Neural crest cell (in vitro differentiated cells): ENCODE data around the gene LHX2. TPM values are rescaled to one million over a fixed set of nuclear protein-coding genes. Genes with fewer than 3 reads are reported as not detected.

ENCODE experiments used
- DNase-seq: peaks from one replicate; pipeline ENCODE4 v3.0.0; 2021; ENCODE audit warnings: low read depth, mixed read lengths, low spot score
- H3K27ac Mint-ChIP-seq: one replicate; pipeline ENCODE4 v1.8.0; 2021; ENCODE audit warnings: mild to moderate bottlenecking, mixed read lengths; ENCODE audit not compliant: unreplicated experiment
- H3K27me3 Mint-ChIP-seq: 2 replicates; pipeline ENCODE4 v1.8.0; 2021; ENCODE audit warnings: low read depth, mild to moderate bottlenecking, mixed read lengths
- H3K36me3 Mint-ChIP-seq: 2 replicates; pipeline ENCODE4 v1.8.0; 2021; ENCODE audit warnings: low read depth, mild to moderate bottlenecking, mixed read lengths
- H3K4me1 Mint-ChIP-seq: 2 replicates; pipeline ENCODE4 v1.8.0; 2021; ENCODE audit warnings: mixed read lengths
- H3K4me3 Mint-ChIP-seq: one replicate; pipeline ENCODE4 v1.8.0; 2021; ENCODE audit warnings: mild to moderate bottlenecking, mixed read lengths
- H3K9me3 Mint-ChIP-seq: 2 replicates; pipeline ENCODE4 v1.8.0; 2021; ENCODE audit warnings: mixed read lengths
- total RNA-seq: library from RNA; stranded (reverse); gene quantifications from 2 replicates; pipeline ENCODE4 v1.2.1, GENCODE V29; 2021
- TF ChIP-seq, protein P1 (sequence below): fragments of 200-600 bp; sonication (generic); conservative IDR thresholded peaks from 2 replicates; pipeline ENCODE4 v1.5.0; 2021; ENCODE audit warnings: antibody characterized with exemption, mild to moderate bottlenecking

Gene LHX2
- total RNA-seq, 1 donor from 2014 or later, result 0.19 TPM

DNA sequence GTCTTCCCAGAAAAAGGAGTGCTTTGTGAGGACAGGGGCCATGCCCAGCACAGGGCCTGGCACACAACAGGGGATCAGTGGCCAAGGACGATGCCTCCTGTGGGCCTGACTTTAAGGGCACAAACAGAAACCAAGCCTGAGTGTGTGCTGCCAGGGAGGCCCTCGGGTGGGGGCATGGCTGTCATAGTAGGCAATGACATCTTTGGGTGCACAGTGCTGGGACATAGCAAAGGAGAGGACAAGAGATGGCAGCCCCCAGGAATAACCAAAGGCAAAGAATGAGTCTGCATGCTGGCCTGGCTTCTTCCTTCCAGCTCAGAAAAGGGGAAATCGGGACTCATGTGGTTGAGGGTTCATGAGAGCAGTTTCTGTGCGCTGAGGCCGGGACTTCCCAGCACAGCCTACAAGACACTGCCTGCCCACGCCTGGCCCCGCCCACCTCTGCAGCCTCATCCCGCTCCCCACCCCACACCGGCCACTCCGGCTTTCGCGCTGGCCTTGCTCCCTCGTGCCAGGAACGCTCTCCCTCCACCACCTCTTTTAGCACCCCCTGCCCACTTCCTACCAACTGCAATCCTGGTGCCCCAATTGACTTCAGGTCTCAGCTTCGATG is 13.8 kb upstream of the LHX2 start:
- TF ChIP-seq, protein P1, sequence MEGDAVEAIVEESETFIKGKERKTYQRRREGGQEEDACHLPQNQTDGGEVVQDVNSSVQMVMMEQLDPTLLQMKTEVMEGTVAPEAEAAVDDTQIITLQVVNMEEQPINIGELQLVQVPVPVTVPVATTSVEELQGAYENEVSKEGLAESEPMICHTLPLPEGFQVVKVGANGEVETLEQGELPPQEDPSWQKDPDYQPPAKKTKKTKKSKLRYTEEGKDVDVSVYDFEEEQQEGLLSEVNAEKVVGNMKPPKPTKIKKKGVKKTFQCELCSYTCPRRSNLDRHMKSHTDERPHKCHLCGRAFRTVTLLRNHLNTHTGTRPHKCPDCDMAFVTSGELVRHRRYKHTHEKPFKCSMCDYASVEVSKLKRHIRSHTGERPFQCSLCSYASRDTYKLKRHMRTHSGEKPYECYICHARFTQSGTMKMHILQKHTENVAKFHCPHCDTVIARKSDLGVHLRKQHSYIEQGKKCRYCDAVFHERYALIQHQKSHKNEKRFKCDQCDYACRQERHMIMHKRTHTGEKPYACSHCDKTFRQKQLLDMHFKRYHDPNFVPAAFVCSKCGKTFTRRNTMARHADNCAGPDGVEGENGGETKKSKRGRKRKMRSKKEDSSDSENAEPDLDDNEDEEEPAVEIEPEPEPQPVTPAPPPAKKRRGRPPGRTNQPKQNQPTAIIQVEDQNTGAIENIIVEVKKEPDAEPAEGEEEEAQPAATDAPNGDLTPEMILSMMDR, result no peak
- DNase-seq, result no peak
- peaks cover 21% of the 10 kb centered on the region for H3K4me1 Mint-ChIP-seq
- no peaks in the 10 kb centered on the region for H3K9me3 Mint-ChIP-seq
- peak overlapping the region; percentile 36 for H3K4me3 Mint-ChIP-seq
- H3K36me3 Mint-ChIP-seq, result no peaks in the 10 kb centered on the region
- no peak overlapping the region for H3K27ac Mint-ChIP-seq
- H3K27me3 Mint-ChIP-seq, result peaks cover 87% of the 10 kb centered on the region

DNA sequence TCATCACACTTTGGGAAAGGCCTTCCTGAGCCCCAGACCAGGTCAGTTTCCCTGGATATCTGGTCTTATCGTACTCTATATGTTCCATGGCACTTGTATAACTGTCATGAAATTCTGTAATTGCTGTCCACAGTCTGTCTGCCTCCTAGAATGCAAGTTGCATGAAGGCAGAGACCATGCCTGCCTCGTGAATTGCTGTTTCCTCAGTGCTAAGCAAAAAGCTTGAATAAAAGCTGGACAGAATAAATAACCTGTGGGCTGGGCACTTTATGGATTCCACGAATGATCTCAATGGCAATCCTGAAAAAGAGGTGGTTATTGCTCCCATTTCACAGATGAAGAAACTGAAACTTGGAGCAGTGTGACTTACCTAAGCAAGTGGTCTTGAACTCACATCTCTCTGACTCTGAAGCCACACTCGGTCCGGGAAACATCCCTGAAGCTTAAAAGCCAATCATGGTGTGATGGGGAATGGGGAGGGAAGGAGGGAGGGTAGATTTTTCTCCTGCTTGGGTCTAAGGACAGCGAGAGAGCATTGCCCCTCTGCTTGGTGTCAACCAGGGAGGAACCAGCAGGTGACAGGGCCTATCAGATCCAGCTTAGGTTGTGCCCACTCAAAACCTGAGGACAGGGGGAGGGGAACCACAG is 13.2 kb upstream of the LHX2 start:
- Mint-ChIP-seq H3K4me3 (peak overlapping the region; percentile 34), H3K9me3 (no peaks in the 10 kb centered on the region), H3K27me3 (peaks cover 93% of the 10 kb centered on the region), H3K36me3 (no peaks in the 10 kb centered on the region), H3K4me1 (peaks cover 21% of the 10 kb centered on the region), H3K27ac (no peak overlapping the region)
- DNase-seq, result no peak
- TF ChIP-seq, protein P1, result no peak

DNA sequence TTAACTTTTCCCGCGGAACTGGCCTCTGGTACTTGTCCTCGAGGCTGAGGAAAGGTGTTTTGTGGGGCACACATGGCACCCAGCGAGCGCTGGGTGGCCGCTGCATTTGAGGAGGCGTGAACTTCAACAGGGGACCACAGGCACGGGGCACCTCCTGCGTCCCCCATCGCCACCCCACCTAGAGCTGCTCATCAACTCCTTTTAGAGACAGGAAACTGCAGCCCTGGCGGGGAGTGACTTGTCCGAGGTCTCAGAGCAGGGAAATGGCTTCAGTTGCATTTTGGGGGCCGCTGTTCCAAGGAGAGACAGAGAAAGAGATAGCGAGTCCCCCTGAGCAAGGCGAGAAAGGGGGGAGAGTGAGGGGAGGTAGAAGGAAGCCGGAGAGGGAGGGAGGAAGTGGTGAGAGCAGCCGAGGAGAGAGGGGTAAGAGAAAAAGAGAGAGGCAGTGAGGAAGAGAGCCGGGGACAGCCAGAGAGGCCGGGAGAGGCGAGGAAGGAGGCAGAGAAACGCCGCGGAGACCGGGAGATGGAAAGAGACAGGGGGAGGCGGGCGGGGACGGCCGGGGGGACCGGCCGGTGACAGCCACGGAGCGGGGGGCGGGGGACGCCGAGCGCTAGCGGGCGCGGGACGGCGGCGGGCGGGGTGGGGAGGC is 12.5 kb upstream of the LHX2 start:
- TF ChIP-seq, protein P1, result no peak
- H3K4me1 Mint-ChIP-seq, result peaks cover 21% of the 10 kb centered on the region
- H3K27me3 Mint-ChIP-seq, result peaks cover 93% of the 10 kb centered on the region
- DNase-seq, result no peak
- peak overlapping the region; percentile 76 for H3K4me3 Mint-ChIP-seq
- no peak overlapping the region for H3K27ac Mint-ChIP-seq
- no peaks in the 10 kb centered on the region for H3K36me3 Mint-ChIP-seq
- no peaks in the 10 kb centered on the region for H3K9me3 Mint-ChIP-seq

DNA sequence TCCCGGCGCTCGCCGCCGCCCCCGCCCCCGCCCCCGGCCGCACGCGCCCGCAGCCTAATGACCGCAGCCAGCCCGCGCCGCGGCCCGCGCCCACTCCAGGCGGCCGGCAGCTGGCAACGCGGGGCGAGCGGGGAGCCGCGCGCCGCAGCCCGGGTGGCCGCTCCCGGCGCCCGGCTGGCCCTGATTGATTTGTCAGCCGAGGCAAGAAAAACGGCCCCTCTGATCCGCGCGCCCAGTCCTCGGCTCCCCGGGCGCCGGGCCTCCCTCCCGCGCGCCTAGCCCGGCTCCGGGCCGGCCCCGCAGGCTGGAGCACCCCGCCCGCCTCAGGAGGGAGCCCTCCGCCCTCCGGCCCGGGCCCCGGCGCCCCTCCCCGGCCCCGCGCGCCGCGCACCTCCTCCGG is 11.9 kb upstream of the LHX2 start:
- Mint-ChIP-seq H3K27ac (no peak overlapping the region), H3K27me3 (peaks cover 93% of the 10 kb centered on the region), H3K4me3 (no peak overlapping the region), H3K4me1 (peaks cover 21% of the 10 kb centered on the region), H3K36me3 (no peaks in the 10 kb centered on the region), H3K9me3 (no peaks in the 10 kb centered on the region)
- no peak for DNase-seq
- TF ChIP-seq, protein P1, result no peak

DNA sequence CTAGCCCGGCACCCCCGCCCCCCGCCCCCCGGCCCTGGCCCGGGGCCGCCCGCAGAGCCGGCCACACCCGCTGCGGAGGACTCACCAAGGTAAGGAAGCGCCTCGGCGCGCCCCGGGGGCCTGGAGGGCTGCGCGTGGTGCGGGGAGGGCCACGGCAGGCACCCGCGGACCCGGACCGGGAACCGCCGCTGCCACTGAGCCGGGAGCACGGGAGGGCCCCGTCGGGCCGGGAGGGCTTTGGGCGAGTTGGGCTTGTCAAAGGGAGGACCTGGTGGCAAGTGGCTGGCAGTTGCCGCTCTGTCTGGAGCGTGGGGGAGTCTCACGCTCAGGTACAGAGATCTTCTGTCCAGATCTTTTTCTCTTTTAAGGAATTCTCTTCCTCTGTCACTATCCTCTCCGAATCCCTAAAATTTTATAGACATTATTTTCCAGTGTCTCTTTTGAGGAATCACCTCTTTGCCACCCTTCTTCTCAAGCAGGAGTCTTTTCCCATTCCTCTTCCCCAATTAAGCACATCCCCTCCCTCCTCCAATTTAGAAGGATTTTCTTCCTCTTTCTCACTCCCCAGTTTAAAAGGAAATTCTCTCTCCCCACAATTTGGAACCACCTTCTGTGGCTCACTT is 11.3 kb upstream of the LHX2 start:
- H3K4me1 Mint-ChIP-seq, result peaks cover 21% of the 10 kb centered on the region
- H3K27me3 Mint-ChIP-seq, result peaks cover 93% of the 10 kb centered on the region
- no peak overlapping the region for H3K27ac Mint-ChIP-seq
- TF ChIP-seq, protein P1, result no peak
- peak overlapping the region; percentile 73 for H3K4me3 Mint-ChIP-seq
- no peaks in the 10 kb centered on the region for H3K9me3 Mint-ChIP-seq
- H3K36me3 Mint-ChIP-seq, result no peaks in the 10 kb centered on the region
- no peak for DNase-seq
